ENCODE measurements around the gene PTPRD. TPM values are rescaled to one million over a fixed set of nuclear protein-coding genes. Genes with fewer than 3 reads are reported as not detected.

Gene PTPRD
- total and polyA plus RNA-seq, 2 of the 4 experiments (the other 2 are of a cell fraction): 0.07 to 0.18 TPM

GRCh38 chr9:9996259-9996658 lies 616.5 kb downstream of the PTPRD start:
- in situ Hi-C loops (cut with MboI; ENCODE audit: low sequenced_read_pairs): no loop called here

More at GRCh38 chr9:9996259-9996658, 616.5 kb downstream of the PTPRD start:
- H3K4me1 ChIP-seq (ENCODE audit: control insufficient read depth, insufficient read depth, low read length): no peaks in the 10 kb centered on the region
- ATAC-seq (ENCODE audit: low read depth): no peak
- H3K4me3 ChIP-seq (ENCODE audit: insufficient read depth, low read depth, low read length): no peak overlapping the region
- DNase-seq: no peak
- no peak overlapping the region for H2BK15ac ChIP-seq (ENCODE audit: low read depth, low read length)
- no peak overlapping the region for H2BK20ac ChIP-seq (ENCODE audit: low read depth, low read length)
- no peak overlapping the region for H3K14ac ChIP-seq (replicated peaks; ENCODE audit: low read depth, low read length)
- no peak overlapping the region for H3K27ac ChIP-seq (ENCODE audit: insufficient read depth, low read length)
- H4K20me1 ChIP-seq (ENCODE audit: insufficient read depth, low read length): no peaks in the 10 kb centered on the region
- no peak overlapping the region for H2BK5ac ChIP-seq (ENCODE audit: low read depth, low read length, poor library complexity, severe bottlenecking)
- no peak overlapping the region for H4K8ac ChIP-seq (ENCODE audit: low read depth in 2 of 2, low read length in 2 of 2)
- no peaks in the 10 kb centered on the region for H3K36me3 ChIP-seq (ENCODE audit: control insufficient read depth, insufficient read depth, low read length)
- no peak overlapping the region for H4K5ac ChIP-seq (ENCODE audit: low read depth, low read length)
- no peaks in the 10 kb centered on the region for H3K9me1 ChIP-seq (ENCODE audit: insufficient read depth, low read length)
- no peak overlapping the region for H3K4ac ChIP-seq (ENCODE audit: low read depth, low read length)
- no peak for TF ChIP-seq CTCF (conservative IDR thresholded peaks at IDR 0.05; ENCODE audit: low read depth, low read length)
- no peak for TF ChIP-seq RCOR1 (IDR thresholded peaks at IDR 0.05; ENCODE audit: insufficient replicate concordance, low read length)
- TF ChIP-seq NFE2L2 (IDR thresholded peaks at IDR 0.05; ENCODE audit: low read depth, low read length): no peak
- TF ChIP-seq CEBPB (IDR thresholded peaks at IDR 0.05; ENCODE audit: low read depth, low read length): no peak
- TF ChIP-seq CHD1 (IDR thresholded peaks at IDR 0.05; ENCODE audit: low read depth, low read length): no peak
- no peak for TF ChIP-seq MXI1 (IDR thresholded peaks at IDR 0.05; ENCODE audit: borderline replicate concordance, low read depth, low read length)
- TF ChIP-seq RFX5 (IDR thresholded peaks at IDR 0.05; ENCODE audit: low read depth, low read length): no peak
- no peak for TF ChIP-seq FOS (IDR thresholded peaks at IDR 0.05; ENCODE audit: low read depth, low read length)
- TF ChIP-seq SMC3 (IDR thresholded peaks at IDR 0.05; ENCODE audit: low read depth, low read length): no peak
- TF ChIP-seq POLR2A (IDR thresholded peaks at IDR 0.05; ENCODE audit: low read depth, low read length): no peak
- TF ChIP-seq ELK1 (IDR thresholded peaks at IDR 0.05; ENCODE audit: borderline replicate concordance, low read depth, low read length): no peak
- TF ChIP-seq USF2 (IDR thresholded peaks at IDR 0.05; ENCODE audit: low read depth, low read length): no peak
- no peak overlapping the region for H3K18ac ChIP-seq (ENCODE audit: low read depth, low read length)
- H3K56ac ChIP-seq (ENCODE audit: extremely low read depth, insufficient read depth, low read length): no peak overlapping the region
- intact Hi-C loops (cut with micrococcal nuclease): no loop called here
- H3K27me3 ChIP-seq (ENCODE audit: control insufficient read depth, insufficient read depth, low read length): no peaks in the 10 kb centered on the region
- CTCF ChIA-PET: no interaction called here
- H3K4me2 ChIP-seq (ENCODE audit: low read depth, low read length): no peak overlapping the region
- POLR2A ChIA-PET (ENCODE audit: unreplicated experiment): no interaction called here
- H2AK9ac ChIP-seq (replicated peaks; ENCODE audit: low read depth, low read length, poor library complexity): no peak overlapping the region
- H2AK5ac ChIP-seq (ENCODE audit: low read depth, low read length): no peak overlapping the region
- H2BK120ac ChIP-seq (ENCODE audit: low read depth, low read length): no peak overlapping the region
- H3K9me3 ChIP-seq (ENCODE audit: control insufficient read depth, insufficient read depth, low read length): no peaks in the 10 kb centered on the region
- H3K23ac ChIP-seq (ENCODE audit: low read depth, low read length): no peak overlapping the region
- H4K91ac ChIP-seq (ENCODE audit: insufficient read depth, low read depth, low read length): no peak overlapping the region
- no TSS peak for BruUV-seq (replicated peaks)
- H3K79me1 ChIP-seq (ENCODE audit: low read depth in 1 of 2, low read length in 2 of 2): no peaks in the 10 kb centered on the region
- H3K9ac ChIP-seq (ENCODE audit: low read depth, low read length): no peak overlapping the region
- dilution Hi-C loops (cut with HindIII; ENCODE audit: low sequenced_read_pairs, unreplicated experiment): no loop called here
- H2AFZ ChIP-seq (replicated peaks; ENCODE audit: low read length, poor library complexity): no peak overlapping the region
